GM23338 (cell line): ENCODE results near the gene MFN1. TPM values are rescaled to one million over a fixed set of nuclear protein-coding genes. Genes with fewer than 3 reads are reported as not detected.
"Not testable (repeated sequence)": the region's sequence is repeated elsewhere in the genome, so short reads cannot be mapped to it uniquely, and the experiment has no call there.

Source experiments
- ATAC-seq: fragments of 200-7000 bp; cut with Tn5 transposase; 3 replicates; pipeline ENCODE4 v1.9.1; 2020
- DNase-seq: peaks from one replicate; pipeline ENCODE4 v3.0.0-alpha.2; 2015; ENCODE audit warnings: low spot score
- H2AFZ ChIP-seq: fragments of 200-600 bp; sonication (generic); 2 replicates; pipeline ENCODE4 v1.8.0; 2016; ENCODE audit warnings: antibody characterized with exemption, mild to moderate bottlenecking, moderate library complexity
- H3F3A ChIP-seq: fragments of 200-600 bp; sonication (generic); replicated peaks from 2 replicates; pipeline ENCODE4 v1.8.0; 2017; ENCODE audit warnings: antibody characterized with exemption, mixed run types, low read depth
- H3K27ac ChIP-seq: fragments of 200-600 bp; sonication (generic); 2 replicates; pipeline ENCODE4 v1.6.1; 2016; ENCODE audit warnings: low read depth
- H3K27me3 ChIP-seq: fragments of 200-600 bp; sonication (generic); 2 replicates; pipeline ENCODE4 v1.8.0; 2016; ENCODE audit warnings: mild to moderate bottlenecking, mixed run types, moderate library complexity; ENCODE audit not compliant: insufficient read depth
- H3K36me3 ChIP-seq: fragments of 200-600 bp; sonication (generic); 2 replicates; pipeline ENCODE4 v1.8.0; 2016; ENCODE audit warnings: mild to moderate bottlenecking; ENCODE audit not compliant: insufficient read depth
- H3K4me1 ChIP-seq: fragments of 200-600 bp; sonication (generic); 2 replicates; pipeline ENCODE4 v1.8.0; 2016; ENCODE audit warnings: mild to moderate bottlenecking, moderate library complexity; ENCODE audit not compliant: insufficient read depth
- H3K4me2 ChIP-seq: fragments of 200-600 bp; sonication (generic); 2 replicates; pipeline ENCODE4 v1.7.1; 2017; ENCODE audit warnings: mixed run types
- H3K4me3 ChIP-seq: fragments of 200-600 bp; sonication (generic); 2 replicates; pipeline ENCODE4 v1.6.1; 2016; ENCODE audit warnings: mixed run types
- H3K79me2 ChIP-seq: fragments of 200-600 bp; sonication (generic); replicated peaks from 2 replicates; pipeline ENCODE4 v1.8.0; 2017; ENCODE audit warnings: mild to moderate bottlenecking; ENCODE audit not compliant: insufficient read depth
- H3K9me2 ChIP-seq: fragments of 200-600 bp; sonication (generic); 2 replicates; pipeline ENCODE4 v1.8.0; 2017; ENCODE audit not compliant: insufficient read depth
- H4K20me1 ChIP-seq: fragments of 200-600 bp; sonication (generic); replicated peaks from 2 replicates; pipeline ENCODE4 v1.8.0; 2017; ENCODE audit warnings: mild to moderate bottlenecking; ENCODE audit not compliant: insufficient read depth
- H3K27ac Mint-ChIP-seq: 2 replicates; pipeline ENCODE4 v1.8.0; 2020; ENCODE audit warnings: inconsistent platforms, mild to moderate bottlenecking, moderate library complexity, mixed read lengths
- H3K27me3 Mint-ChIP-seq: 3 replicates; pipeline ENCODE4 v1.8.0; 2022; ENCODE audit warnings: low read depth, mild to moderate bottlenecking, moderate library complexity, mixed read lengths, inconsistent platforms; ENCODE audit not compliant: insufficient read depth, poor library complexity
- H3K36me3 Mint-ChIP-seq: 3 replicates; pipeline ENCODE4 v1.8.0; 2021; ENCODE audit warnings: low read depth, mild to moderate bottlenecking, inconsistent platforms, moderate library complexity, mixed read lengths
- H3K4me1 Mint-ChIP-seq: 3 replicates; pipeline ENCODE4 v1.8.0; 2020; ENCODE audit warnings: mild to moderate bottlenecking, inconsistent platforms, mixed read lengths
- H3K4me3 Mint-ChIP-seq: 3 replicates; pipeline ENCODE4 v1.8.0; 2021; ENCODE audit warnings: moderate library complexity, mild to moderate bottlenecking, inconsistent platforms, mixed read lengths
- H3K9me3 Mint-ChIP-seq: 3 replicates; pipeline ENCODE4 v1.8.0; 2020; ENCODE audit warnings: moderate library complexity, mild to moderate bottlenecking, inconsistent platforms, mixed read lengths
- CTCF ChIP-seq, 2 experiments: fragments of 200-600 bp in 1 of 2; sonication (generic) in 1 of 2; conservative IDR thresholded peaks; 2 replicates each; pipeline versions ENCODE4 v1.5.1 to v1.6.1; 2016 to 2017; ENCODE audit warnings: antibody characterized with exemption in 2 of 2, low read depth in 2 of 2, mild to moderate bottlenecking in 2 of 2, moderate library complexity in 1 of 2
- EZH2phosphoT487 ChIP-seq: fragments of 200-600 bp; sonication (generic); IDR thresholded peaks from one replicate; pipeline ENCODE4 v1.8.1; 2018; ENCODE audit warnings: antibody characterized with exemption; ENCODE audit not compliant: unreplicated experiment
- JUNB ChIP-seq: IDR thresholded peaks from one replicate; pipeline ENCODE4 v1.6.1; 2016; ENCODE audit warnings: antibody characterized with exemption; ENCODE audit not compliant: unreplicated experiment
- POLR2AphosphoS5 ChIP-seq: IDR thresholded peaks from 2 replicates; pipeline ENCODE4 v1.6.1; 2016; ENCODE audit warnings: antibody characterized with exemption, low read depth
- STAT1 ChIP-seq: IDR thresholded peaks from one replicate; pipeline ENCODE4 v1.6.1; 2016; ENCODE audit warnings: antibody characterized with exemption; ENCODE audit not compliant: unreplicated experiment
- ZNF331 ChIP-seq: fragments of 250-450 bp; sonication (Bioruptor Pico); IDR thresholded peaks from 2 replicates; pipeline ENCODE4 v1.5.0; 2020; ENCODE audit warnings: low read depth, mild to moderate bottlenecking, moderate library complexity
- ZNF462 ChIP-seq: fragments of 250-450 bp; sonication (Bioruptor Pico); IDR thresholded peaks from 2 replicates; pipeline ENCODE4 v1.5.0; 2020; ENCODE audit warnings: mild to moderate bottlenecking, moderate library complexity
- polyA plus RNA-seq: library from polyadenylated mRNA; unstranded; fragments of >200 nt; fragmentation: Nextera tagmentation; extraction: Ambion mirVana; gene quantifications from 2 replicates; pipeline ENCODE4 v1.2.1, GENCODE V29; 2016
- total RNA-seq: library from RNA; depleted of rRNA; stranded (reverse); fragments of >200 nt; shearing (Covaris generic); gene quantifications from 2 replicates; pipeline ENCODE4 v1.2.3, GENCODE V29; 2014

MFN1 gene
- total and polyA plus RNA-seq, 2 experiments from 2014 or later, result 16.1 to 36.2 TPM

- not testable (repeated sequence) for H3K36me3 Mint-ChIP-seq, H3K4me3 Mint-ChIP-seq
Measured at GRCh38 chr3:179307362-179307761, 40.1 kb upstream of the MFN1 start.

GRCh38 chr3:179308001-179308400 is 39.5 kb upstream of the MFN1 start:
- no peak for DNase-seq
- H3K27ac ChIP-seq, result no peak overlapping the region
- TF ChIP-seq POLR2AphosphoS5, result no peak
- TF ChIP-seq ZNF462 (CRISPR knock-in tag), result no peak
- no peak for TF ChIP-seq CTCF (conservative IDR thresholded peaks at IDR 0.05; ENCODE audit: low read depth in 2 of 2)
- TF ChIP-seq EZH2phosphoT487, result no peak
- no peak for TF ChIP-seq JUNB
- no peak for TF ChIP-seq STAT1
- TF ChIP-seq ZNF331 (CRISPR knock-in tag), result no peak
- no peaks in the 10 kb centered on the region for H3K4me1 ChIP-seq
- no peaks in the 10 kb centered on the region for H3K27me3 ChIP-seq
- H3K4me3 Mint-ChIP-seq, result no peak overlapping the region
- H3K36me3 Mint-ChIP-seq, result no peaks in the 10 kb centered on the region; the same call in 2 of the 3 replicates
- H3F3A ChIP-seq, result no peaks in the 10 kb centered on the region
- H3K4me1 Mint-ChIP-seq, result no peaks in the 10 kb centered on the region
- no peaks in the 10 kb centered on the region for H3K79me2 ChIP-seq
- no peak overlapping the region for H2AFZ ChIP-seq
- H3K4me2 ChIP-seq, result no peak overlapping the region
- no peak overlapping the region for H3K27ac Mint-ChIP-seq
- H3K9me3 Mint-ChIP-seq, result no peaks in the 10 kb centered on the region; the same call in 2 of the 3 replicates
- H3K9me2 ChIP-seq, result no peaks in the 10 kb centered on the region
- H3K36me3 ChIP-seq, result no peaks in the 10 kb centered on the region
- no peak for ATAC-seq
- no peaks in the 10 kb centered on the region for H3K27me3 Mint-ChIP-seq
- no peaks in the 10 kb centered on the region for H4K20me1 ChIP-seq
- no peak overlapping the region for H3K4me3 ChIP-seq

More at GRCh38 chr3:179307362-179307761, 40.1 kb upstream of the MFN1 start:
- not testable (repeated sequence) for H3K9me2 ChIP-seq, H3K4me1 Mint-ChIP-seq, H3F3A ChIP-seq, H3K27me3 Mint-ChIP-seq, H3K27ac ChIP-seq, H3K36me3 ChIP-seq, H3K9me3 Mint-ChIP-seq, DNase-seq, H3K4me3 ChIP-seq, H3K27ac Mint-ChIP-seq, H2AFZ ChIP-seq, H3K79me2 ChIP-seq, ATAC-seq, H3K4me1 ChIP-seq, H4K20me1 ChIP-seq, H3K4me2 ChIP-seq, H3K27me3 ChIP-seq
